GM10266 (cell line): ENCODE measurements around the gene ZSCAN12.

Experiments used
- DNase-seq: peaks from one replicate; pipeline ENCODE4 v3.0.0; 2012; ENCODE audit errors: extremely low spot score
- CTCF ChIP-seq: IDR thresholded peaks from 2 replicates; pipeline ENCODE4 v1.5.1; 2012; ENCODE audit warnings: mild to moderate bottlenecking, low read depth; ENCODE audit not compliant: control insufficient read depth, insufficient read depth; ENCODE audit errors: missing control alignments

ZSCAN12 gene

GRCh38 chr6:28393912-28394662 is 5.5 kb downstream of the ZSCAN12 start:
- DNase-seq: no peak
- peak; percentile 26 for TF ChIP-seq CTCF

- no peak for TF ChIP-seq CTCF
Measured at GRCh38 chr6:28390688-28391087, 8.9 kb downstream of the ZSCAN12 start.

GRCh38 chr6:28384143-28384533 is 15.4 kb downstream of the ZSCAN12 start:
- no peak for TF ChIP-seq CTCF
- no peak for DNase-seq

More at GRCh38 chr6:28390688-28391087, 8.9 kb downstream of the ZSCAN12 start:
- no peak for DNase-seq

GRCh38 chr6:28383235-28384142 is 16.1 kb downstream of the ZSCAN12 start:
- TF ChIP-seq CTCF: peak; percentile 22
- DNase-seq: peak; percentile 74

- no peak for TF ChIP-seq CTCF
- no peak for DNase-seq
Measured at GRCh38 chr6:28380381-28380780, 19.2 kb downstream of the ZSCAN12 start.

- no peak for TF ChIP-seq CTCF
- no peak for DNase-seq
Measured at GRCh38 chr6:28378644-28379043, 20.9 kb downstream of the ZSCAN12 start.
